MV-4-11 (cell line): ENCODE data around the gene MYL1.

Source experiments
- DNase-seq: peaks from one replicate; lab custom pipeline; 2025; lab: John Stamatoyannopoulos, UW

Gene MYL1

GRCh38 chr2:210267698-210268097 is 47.3 kb downstream of the MYL1 start:
- DNase-seq: no peak

GRCh38 chr2:210264282-210264681 is 50.7 kb downstream of the MYL1 start:
- no peak for DNase-seq

- no peak for DNase-seq
Observed at GRCh38 chr2:210263841-210264240, 51.1 kb downstream of the MYL1 start.

- no peak for DNase-seq
Observed at GRCh38 chr2:210262036-210262435, 52.9 kb downstream of the MYL1 start.

GRCh38 chr2:210259687-210260086 is 55.3 kb downstream of the MYL1 start:
- DNase-seq: no peak

GRCh38 chr2:210252699-210253606 is 62.0 kb downstream of the MYL1 start:
- DNase-seq: no peak

- DNase-seq: no peak
Observed at GRCh38 chr2:210250622-210251021, 64.4 kb downstream of the MYL1 start.
